ENCODE data around the gene ZNF804A.

The ZNF804A gene

DNA sequence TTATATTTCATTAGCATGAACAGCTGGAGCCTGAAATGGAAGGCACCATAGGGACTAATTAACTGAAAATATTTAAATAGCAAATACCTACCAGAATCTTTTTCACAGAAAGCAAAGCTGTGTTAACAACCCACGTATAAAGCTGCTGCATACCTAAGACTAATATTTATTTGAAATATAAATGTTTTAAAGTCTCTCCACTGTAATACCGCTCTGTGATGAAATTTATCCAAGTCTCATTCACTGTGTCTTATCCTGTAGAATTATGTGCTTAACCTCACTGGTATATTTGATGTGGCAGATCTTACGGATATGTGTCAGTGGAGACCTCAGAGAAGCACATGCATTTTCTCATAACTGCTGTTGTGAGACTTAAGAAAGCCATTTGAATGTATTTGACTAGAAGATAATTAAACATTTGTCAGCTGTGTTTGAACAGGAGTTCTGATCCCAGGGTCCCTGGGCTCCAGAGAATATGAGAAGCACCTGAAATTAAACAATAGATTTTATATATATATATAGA lies 373.3 kb downstream of the ZNF804A start:
- no peak for DNase-seq
